HG03442 (cell line): ENCODE measurements around the gene LYL1.
A peak's percentile ranks its signal among the peaks of the same experiment; 100 is the strongest.

Source experiments
- ATAC-seq: cut with Tn5 transposase; IDR thresholded peaks from one replicate; pipeline ENCODE4 v1.9.1; 2021; ENCODE audit warnings: mild to moderate bottlenecking, moderate library complexity; ENCODE audit not compliant: unreplicated experiment

The LYL1 gene

DNA sequence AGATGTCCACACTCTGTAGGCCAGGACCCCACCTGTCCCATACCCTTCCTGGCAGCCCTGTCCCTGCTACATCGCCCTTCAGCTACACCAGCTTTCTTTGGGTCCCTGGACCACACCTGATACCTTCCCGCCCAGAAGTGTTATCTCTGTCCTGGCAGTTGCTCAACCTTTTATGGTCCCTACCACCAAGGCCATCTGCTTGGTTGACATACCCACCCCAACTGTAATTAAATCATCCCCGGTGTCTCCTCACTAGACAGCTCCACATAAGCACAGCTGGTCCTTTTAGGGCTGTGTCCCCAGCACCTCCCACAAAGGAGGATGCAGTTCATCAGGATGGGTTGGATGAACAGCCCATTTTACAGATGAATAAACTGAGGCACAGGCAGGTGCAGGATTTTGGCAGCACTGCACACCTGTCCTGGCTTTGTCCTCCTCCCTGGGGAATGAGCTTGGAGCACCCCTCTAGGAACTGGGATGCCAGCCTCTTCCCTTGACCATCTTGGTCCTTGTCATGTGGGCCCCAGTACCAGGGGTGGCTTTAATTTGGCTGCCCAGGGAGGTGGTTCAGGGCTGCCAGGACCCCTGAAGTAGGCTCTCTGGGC, 28.3 kb upstream of the LYL1 start:
- no peak for ATAC-seq

DNA sequence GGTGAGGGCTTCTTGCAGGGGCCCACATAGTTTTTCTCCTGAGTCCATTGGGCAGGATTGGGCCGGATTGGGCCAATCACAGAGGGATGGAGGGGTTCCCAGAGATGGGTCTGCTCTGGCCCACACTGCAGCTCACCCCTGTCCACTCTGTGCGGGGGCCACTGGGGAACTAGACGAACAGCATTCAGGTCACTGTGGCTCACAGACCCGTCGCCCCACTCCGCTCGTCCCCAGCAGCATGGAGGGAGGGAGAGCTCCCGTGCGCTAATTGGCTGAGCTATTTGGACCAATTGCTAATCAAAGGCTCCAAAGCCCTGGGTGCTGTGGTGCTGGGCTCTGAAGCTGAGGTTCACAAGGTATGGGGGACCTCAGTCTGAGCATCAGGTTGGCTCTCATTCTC, 26.7 kb upstream of the LYL1 start:
- no peak for ATAC-seq

DNA sequence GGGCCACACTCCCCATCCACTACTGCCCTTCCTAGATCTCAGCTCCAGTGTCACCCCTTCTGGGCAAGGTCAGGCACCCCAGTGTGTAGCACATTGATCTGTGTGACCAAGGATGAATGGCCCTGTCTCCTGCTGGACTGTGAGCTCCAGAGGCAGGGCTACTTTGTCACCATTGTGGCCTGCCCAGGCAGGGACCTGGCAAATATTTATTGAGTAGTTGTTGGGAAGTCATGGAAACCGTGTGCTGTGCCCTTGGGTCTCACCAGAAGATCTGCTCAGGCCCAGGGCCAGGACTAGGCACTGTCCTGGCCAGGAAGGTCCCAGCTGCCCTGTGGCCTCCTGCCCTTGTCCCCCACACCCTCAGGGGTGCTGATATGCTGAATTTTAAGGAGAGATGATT, 25.9 kb upstream of the LYL1 start:
- no peak for ATAC-seq

DNA sequence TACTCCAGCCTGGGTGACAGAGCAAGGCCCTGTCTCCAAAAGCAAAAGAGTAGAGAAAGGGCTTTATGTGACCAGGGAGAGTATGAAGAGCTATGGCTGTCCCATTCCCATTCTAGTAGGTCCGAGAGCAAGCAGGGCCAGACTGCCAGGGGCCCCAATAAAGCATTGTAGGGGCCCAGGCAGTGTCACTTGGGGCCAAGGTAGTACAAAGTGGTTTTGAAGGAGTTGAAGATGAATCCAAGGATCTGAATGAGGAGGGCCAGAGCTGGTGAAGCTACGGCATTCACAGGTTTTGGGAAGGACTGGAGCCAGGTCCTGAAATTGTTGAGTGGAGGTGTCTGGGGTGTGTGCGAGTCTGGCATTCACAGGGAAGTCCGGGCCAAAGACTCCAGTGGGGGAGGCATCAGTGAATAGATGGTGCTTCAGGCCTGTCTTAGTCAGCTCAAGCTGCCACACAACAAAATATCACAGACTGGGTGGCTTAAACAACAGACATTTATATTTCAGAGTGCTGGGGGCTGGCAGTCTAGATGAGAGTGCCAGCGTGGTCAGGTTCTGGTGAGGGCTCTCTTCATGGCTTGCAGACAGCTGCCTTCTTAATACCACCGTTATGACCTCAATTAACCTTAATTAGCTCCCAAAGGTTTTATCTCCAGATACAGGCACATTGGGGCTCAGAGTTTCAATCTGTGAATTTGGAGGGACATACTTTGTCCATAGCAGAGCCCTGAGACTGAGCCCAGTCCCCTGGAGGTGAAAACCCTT, 25.3 kb upstream of the LYL1 start:
- ATAC-seq = no peak

DNA sequence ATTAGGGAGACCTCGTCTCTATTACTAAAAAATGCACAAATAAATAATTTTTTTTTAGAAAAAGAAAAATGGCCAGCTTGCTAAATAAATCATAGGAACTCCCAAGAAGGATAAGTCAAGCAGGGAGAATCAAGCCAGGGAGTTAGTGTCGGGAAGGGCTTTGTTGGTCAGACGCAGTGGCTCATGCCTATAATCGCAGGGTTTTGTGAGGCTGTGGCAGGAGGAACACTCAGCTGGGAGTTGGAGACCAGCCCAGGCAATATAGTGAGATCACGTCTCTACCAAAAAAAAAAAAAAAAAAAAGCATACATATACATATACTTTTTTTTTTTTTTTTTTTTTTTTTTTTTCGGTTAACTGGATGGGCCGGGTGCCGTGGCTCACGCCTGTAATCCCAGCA, 24.4 kb upstream of the LYL1 start:
- no peak for ATAC-seq

DNA sequence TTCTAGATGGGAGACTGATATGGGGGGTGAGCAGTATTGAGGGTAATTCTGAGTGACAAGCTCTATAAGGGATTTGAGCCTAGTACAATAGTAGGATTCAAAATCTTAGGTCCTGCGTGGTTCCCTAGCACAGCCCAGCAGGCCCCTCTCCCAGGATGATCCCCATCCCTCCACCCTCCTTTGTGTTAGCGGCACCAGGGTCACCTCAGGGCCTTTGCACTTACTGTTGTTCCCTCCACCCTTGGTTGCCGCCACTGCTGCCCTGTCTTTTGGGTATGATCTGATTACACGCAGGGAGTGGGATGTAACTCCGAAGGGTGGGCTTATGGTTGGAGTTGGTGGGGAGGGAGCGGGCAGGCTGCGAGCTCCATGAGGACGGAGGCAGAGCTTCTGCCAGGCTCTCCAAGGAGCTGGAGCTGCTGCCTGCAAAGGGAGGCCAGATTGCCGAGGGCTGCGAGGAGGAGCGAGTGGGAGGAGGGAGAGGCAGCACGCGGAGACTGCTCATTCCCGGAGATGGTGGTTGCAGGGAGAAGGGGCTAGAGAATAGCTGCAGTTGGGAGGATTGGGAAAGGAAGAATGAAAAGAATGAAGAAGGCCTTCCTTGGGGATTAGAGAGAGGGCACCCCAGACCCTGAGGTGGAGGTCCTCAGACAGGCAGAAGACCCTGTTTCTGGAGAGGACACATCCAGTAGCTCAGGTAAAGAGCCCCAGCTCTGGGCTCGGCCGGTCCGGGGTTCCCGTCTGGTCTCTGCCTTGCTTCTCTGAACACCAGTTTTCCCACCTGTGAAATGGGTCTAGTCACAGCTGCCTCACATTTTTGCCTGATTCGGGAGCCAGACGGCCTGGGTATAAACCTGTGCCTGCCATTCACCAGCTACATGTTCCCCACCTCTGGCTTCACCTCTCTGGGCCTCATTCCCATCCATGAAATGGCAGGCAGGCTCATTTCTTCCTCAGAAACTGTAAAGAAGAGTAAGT, 20.6 kb upstream of the LYL1 start:
- ATAC-seq = no peak

DNA sequence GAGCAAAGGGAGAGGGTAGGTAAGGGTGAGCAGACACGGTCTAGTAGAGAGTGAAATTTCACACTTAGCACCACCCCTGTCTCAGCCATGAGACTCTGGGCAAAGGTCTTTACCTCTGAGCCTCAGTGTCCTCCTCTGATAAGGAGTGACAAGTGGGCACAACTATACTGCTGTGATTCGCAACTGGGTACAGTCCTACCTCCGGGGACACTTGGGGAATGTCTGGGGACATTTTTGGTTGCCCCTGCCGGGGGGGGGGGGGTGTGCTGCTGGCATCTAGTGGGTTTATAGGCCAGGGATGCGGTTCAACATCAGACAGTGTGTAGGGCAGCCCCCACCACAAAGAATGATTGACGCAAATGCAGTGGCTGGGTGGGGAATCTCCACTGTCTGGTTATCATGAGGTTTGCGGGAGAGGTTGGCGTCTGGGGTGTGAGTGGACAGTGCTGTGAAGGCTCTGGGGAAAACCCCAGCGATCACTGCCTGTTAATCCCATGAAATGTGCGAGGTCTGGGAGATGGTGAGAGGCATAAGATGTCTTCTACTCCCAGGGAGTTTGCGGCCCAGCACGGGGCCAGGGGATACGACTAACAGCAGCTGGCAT, 19.7 kb upstream of the LYL1 start:
- ATAC-seq = no peak

DNA sequence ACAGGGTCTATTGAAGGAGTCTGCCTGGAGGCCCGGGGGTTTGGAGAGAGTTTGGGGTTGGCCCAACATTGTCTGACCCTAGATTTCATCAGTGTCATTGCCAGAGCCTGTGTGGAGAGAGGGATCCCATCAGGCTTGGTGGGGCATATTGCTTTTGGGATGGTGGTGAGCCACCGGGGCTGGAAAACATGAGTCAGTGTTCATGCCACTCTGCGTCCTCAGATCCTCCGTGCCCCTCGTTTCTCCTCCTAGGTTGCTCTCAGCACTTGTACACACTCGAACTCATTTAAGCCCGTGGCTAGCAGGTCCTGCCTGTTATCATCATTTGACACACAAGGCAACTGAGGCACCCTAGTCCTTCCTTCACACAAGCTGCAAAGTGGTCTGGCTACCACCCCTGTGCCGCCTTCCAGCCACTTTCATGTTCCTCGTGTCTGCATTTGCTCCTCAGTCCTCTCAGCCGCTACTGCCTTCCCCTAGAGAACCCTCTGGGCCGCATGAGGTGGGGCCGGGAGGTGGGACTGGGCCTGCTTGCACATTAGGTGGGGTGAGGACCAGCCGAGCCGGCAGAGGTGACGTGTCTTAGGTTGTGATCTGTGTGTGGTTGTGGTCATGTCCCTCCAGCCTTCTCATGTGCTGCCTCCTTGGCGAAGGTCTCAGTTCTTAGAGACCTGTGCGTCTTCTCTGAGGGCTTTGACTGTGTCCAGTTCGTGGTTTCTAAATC, 19.1 kb upstream of the LYL1 start:
- no peak for ATAC-seq

DNA sequence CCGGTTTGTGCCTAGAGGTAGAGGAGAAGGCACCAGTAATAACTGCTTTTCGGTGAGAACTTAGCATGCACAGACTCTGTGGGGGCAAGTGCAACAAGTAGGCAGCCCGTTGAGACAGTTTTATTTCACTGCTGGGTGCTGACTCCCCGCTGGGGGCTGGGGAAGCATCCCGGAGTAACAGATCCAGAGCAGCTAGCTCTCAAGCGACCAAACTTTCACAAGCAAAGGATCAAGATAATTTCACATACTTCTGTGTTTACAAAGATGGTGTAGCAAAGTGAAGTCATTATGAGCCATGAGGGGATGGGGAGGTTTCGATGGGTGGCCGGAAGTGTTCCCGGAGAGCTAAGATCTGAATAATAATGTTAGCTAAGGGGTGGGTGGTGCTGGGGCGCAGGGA, 18.2 kb upstream of the LYL1 start:
- ATAC-seq = no peak

DNA sequence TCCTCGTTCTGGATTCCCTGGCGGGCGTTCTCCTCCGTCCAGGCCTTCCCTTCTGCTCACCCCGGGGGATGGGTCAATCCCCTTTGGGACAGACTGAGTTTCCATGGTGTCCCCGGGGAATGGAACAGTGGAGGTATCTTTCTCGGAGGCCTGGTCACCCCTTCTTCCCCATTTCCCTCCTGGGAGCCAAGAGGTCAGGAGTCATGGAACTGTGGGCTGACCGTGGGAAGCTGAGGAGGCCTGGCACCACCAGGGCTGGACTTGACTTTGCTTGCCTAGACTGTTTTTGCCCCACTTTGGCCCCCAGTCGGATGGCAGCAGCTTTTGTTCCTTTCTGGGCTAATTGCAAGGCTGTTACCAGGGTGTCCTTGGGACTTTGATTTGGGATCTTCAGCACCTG, 17.4 kb upstream of the LYL1 start:
- no peak for ATAC-seq

DNA sequence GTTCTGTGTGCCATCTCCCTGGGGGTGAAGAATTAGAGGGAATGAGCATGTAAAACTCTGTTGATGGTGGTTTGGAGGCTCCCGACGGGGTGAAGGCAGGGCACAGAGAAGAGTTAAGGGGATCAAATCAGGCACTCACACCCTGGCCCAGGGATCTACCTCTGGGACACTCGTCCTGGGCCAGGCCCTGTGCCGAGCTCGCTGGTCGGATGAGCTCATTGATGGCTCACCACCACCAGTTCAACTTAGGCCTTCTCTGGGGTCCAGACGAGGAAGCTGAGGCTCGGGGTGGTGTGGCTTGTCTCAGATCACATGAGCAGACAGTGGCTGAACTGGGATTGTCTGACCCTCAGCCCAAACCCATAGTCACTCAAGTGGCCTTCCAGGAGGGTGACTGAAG, 17.0 kb upstream of the LYL1 start:
- ATAC-seq = no peak

DNA sequence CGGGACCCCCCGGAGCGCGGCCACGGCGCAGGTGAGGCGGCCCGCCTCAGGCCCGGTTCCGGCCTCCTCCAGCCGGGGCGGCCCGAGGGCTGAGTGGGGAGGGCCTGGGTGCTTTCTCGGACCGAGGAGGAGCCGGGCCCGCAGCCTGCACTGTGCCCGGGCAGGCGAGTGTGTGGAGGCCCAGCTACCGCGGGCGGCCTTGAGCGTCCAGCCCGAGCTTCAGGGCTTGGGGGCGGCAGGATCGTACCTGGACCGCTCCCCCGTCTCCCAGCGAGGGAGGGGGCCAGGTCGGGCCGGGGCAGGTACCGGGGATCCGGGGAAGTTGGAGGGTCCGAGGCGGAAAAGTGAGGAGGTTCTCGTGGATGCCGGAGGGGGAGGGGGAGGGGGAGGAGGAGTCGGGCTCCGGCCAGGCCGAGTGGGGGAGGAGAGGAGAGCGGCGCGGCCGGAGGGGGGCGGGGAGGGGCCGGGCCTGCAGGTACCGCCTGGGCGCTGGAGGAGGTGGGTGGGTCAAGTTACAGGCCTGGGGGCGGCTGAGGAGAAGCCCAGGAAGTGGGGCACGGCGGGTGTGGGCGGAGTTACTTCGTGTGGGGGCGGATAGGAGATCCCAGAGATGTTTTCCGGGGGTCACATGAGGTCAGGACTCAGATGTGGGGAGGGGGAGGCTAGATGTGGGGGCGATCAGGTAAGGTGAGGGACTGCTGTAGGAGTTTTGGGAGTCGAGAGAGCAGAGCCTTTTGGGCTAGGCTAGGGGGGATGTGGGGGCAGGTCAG, 16.0 kb upstream of the LYL1 start:
- ATAC-seq = no peak

DNA sequence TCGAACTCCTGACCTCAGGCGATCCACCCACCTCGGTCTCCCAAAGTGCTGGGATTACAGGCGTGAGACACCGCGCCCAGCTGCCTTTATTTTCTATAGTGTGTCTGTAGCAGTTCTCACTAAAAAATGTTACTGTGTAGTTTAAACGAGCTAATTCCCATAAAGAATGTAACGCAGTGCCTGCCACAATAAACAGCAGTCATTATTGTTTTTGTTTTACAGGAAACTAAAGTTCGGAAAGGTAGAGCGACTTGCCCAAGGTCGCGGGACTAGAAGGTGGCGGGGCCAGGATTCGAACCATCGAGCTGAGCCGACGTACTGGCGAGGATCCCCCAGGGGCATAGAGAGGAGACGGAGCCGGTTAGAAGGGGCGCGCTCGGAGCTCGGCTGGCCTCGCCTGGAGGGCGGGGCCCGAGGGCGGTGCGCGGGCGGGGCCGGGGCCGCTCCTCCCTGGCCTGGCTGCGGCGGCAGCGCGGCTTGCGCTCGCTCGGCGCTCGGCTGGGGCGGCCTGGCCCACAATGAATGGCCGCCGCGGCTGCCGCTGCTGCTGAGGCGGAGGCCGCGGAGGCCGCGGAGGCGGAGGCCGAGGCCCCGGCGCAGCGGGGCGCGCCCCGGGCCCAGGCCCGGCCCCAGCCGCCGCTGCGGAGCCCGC, 15.2 kb upstream of the LYL1 start, which contains the start of gene NACC1:
Gene NACC1, plus strand, starts transcription at position 493 of the 652 bp plus-strand sequence. CDS start 16,944 bp downstream, outside the sequence.
- peak; percentile 64 for ATAC-seq

DNA sequence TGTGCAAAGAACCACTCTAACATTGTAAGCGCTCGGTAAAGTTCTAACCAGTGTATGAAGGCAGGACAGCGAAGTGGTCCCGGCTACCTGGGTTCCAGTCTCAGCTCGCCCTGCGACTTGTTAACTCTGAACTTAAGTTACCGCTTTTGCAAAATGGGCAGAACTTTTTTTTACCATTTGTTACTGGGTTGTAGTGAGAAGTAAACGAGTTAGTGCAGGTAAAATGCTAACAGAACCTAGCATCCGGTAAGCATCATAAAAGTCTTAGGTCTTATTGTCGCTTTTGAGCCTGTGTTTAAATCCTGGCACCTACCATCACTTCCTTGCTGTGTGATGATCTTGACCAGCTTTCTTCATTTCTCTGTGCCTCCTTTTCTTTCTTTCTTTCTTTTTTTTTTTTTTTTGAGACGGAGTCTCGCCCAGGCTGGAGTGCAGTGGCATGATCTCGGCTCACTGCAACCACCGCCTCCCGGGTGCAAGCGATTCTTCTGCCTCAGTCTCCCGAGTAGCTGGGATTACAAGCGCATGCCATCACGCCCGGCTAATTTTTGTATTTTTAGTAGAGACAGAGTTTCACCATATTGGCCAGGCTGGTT, 14.6 kb upstream of the LYL1 start:
- peak; percentile 8 for ATAC-seq

DNA sequence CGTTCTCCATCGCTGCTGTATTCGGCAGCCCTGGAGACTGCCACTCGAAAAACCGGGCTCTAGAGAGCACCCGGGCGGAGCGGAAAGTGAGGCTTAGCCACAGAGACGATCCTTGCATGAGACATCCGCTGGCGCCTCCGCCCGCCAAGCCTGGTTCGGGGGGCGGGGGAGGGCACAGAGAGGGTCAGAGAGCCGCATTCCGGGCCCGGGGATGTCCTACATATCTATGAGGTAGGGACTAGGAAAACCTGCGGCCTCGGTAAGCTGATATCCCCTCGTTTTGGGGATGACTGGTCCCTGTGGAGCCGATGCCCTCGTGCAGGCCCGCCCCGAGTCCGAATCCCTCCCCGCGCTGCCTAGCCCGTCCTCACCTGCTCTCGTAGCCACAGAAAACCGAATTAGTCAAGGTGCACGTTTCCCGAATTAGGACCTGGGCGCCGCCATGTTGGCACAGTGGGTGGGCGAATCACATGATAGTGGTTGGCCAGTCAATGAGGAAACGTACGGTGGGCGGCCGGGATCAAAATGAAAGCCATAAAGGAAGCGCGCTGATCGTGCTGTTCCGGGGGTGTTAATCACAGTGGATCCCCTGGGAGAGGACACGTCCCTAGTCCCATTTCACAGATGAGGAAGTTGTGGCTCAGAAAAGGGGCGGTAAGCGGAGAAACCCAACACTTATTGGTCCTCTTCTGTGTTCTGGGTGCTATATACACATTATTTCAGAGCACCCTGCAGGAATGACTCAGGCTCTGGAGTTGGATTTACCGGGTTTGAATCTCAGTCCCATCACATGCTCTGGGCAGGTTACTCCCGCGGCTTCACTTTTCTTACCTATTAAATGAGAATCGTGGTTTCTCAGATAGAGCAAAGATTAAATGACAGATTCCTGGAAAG, 13.9 kb upstream of the LYL1 start, which contains the start of gene TRMT1:
Gene TRMT1, minus strand, starts transcription at position 459 of the 894 bp plus-strand sequence. Its CDS starts 341 bp downstream, at position 118.
- peak; percentile 48 for ATAC-seq

DNA sequence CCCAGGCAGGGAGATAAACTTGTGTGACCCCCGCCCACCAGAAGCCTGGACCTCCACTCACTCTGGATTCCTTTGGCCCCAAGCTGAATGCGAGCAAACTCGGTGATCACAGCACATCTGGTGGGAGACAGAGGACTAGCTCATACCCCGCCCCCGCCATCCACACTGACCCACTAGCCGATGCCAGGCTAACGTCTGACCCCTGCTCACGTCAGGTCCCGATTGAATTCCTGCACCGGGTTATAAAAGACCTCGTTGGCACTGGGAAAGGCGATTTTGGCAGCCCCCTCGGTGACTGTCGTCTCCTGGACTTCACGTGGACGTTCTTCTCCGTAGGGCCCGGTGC, 13.3 kb upstream of the LYL1 start:
- ATAC-seq = no peak

DNA sequence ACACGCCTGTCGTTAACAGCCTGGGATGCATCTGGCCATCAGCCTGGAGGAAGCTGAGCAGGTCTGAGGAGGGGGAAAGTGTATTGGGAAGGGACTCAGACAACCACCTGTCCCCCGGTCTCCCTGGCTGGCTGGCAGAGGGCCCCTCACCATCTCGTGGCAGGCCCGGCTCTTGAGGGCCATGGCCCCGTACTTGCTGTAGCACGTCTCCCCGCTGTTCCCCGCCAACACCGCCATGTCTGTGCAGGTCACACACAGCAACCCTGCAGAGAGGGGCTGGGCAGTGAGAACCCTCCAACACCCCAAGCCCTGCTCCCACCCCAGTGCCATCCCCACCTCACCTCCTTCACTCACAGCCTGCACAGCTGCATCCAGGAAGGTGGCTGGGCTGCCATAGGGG, 9.9 kb upstream of the LYL1 start:
- no peak for ATAC-seq

DNA sequence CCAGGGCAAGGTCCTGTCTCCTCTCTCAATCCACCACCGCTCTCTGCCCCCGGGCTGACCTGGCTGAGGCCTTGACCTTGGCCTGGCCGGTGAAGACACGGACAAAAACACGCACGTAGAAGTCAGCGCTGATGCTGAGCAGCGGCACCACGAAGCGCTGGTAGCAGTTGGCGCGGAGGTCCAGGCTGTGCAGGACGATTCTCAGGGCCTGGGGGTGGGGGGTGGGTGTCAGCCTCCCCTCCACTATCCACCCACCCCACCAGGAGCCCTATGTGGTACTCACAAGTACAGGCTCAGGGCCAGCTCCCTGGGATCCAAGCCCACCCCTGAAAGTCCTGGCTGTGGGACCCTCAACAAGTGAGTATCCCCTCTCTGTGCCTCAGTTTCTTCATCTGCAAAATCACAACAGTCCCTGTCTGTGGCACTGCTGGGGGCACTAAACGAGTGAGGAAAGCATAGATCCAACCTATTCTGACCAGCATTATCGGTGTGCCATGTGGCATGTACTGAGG, 7.5 kb upstream of the LYL1 start:
- ATAC-seq = no peak
